ENCODE data around the gene SUSD1.

DNA sequence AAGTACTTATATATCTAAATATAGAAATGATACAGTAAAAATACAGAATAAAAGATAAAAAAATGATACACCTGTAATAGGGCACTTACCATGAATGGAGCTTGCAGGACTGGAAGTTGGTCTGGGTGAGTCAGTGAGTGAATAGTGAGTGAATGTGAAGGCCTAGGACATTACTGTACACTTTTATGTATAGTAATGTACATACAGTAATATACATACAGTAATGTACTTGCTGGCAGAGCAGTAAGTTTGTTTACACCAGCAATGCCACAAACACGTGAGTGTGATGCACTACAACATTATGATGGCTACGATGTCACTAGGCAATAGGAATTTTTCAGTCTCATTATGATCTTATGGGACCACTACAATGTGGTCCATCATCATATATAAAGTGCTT lies 34.2 kb downstream of the SUSD1 start:
- TF ChIP-seq RCOR1 (IDR thresholded peaks at IDR 0.05; ENCODE audit: low read length), result no peak
- TF ChIP-seq EP300 (IDR thresholded peaks at IDR 0.05; ENCODE audit: borderline replicate concordance in 1 of 2, low read depth in 1 of 2, low read length in 1 of 2), result no peak
- TF ChIP-seq, protein P1, sequence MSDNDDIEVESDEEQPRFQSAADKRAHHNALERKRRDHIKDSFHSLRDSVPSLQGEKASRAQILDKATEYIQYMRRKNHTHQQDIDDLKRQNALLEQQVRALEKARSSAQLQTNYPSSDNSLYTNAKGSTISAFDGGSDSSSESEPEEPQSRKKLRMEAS (IDR thresholded peaks at IDR 0.05; ENCODE audit: low read depth), result no peak
- TF ChIP-seq FOXM1 (IDR thresholded peaks at IDR 0.05; ENCODE audit: low read depth), result no peak
- TF ChIP-seq, protein P2, sequence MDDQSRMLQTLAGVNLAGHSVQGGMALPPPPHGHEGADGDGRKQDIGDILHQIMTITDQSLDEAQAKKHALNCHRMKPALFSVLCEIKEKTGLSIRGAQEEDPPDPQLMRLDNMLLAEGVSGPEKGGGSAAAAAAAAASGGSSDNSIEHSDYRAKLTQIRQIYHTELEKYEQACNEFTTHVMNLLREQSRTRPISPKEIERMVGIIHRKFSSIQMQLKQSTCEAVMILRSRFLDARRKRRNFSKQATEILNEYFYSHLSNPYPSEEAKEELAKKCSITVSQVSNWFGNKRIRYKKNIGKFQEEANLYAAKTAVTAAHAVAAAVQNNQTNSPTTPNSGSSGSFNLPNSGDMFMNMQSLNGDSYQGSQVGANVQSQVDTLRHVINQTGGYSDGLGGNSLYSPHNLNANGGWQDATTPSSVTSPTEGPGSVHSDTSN (IDR thresholded peaks at IDR 0.05), result no peak
- no peak for TF ChIP-seq POLR2AphosphoS5 (IDR thresholded peaks at IDR 0.05; ENCODE audit: low read depth, low read length)
- TF ChIP-seq, protein P3, sequence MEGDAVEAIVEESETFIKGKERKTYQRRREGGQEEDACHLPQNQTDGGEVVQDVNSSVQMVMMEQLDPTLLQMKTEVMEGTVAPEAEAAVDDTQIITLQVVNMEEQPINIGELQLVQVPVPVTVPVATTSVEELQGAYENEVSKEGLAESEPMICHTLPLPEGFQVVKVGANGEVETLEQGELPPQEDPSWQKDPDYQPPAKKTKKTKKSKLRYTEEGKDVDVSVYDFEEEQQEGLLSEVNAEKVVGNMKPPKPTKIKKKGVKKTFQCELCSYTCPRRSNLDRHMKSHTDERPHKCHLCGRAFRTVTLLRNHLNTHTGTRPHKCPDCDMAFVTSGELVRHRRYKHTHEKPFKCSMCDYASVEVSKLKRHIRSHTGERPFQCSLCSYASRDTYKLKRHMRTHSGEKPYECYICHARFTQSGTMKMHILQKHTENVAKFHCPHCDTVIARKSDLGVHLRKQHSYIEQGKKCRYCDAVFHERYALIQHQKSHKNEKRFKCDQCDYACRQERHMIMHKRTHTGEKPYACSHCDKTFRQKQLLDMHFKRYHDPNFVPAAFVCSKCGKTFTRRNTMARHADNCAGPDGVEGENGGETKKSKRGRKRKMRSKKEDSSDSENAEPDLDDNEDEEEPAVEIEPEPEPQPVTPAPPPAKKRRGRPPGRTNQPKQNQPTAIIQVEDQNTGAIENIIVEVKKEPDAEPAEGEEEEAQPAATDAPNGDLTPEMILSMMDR (IDR thresholded peaks at IDR 0.05), result no peak

Data from SK-N-SH (cell line).